Measurements from ENCODE around the gene CAPZB. TPM values are rescaled to one million over a fixed set of nuclear protein-coding genes. Genes with fewer than 3 reads are reported as not detected.

The CAPZB gene
- polyA plus RNA-seq, 1 donor from 2014 or later: 159 TPM

DNA sequence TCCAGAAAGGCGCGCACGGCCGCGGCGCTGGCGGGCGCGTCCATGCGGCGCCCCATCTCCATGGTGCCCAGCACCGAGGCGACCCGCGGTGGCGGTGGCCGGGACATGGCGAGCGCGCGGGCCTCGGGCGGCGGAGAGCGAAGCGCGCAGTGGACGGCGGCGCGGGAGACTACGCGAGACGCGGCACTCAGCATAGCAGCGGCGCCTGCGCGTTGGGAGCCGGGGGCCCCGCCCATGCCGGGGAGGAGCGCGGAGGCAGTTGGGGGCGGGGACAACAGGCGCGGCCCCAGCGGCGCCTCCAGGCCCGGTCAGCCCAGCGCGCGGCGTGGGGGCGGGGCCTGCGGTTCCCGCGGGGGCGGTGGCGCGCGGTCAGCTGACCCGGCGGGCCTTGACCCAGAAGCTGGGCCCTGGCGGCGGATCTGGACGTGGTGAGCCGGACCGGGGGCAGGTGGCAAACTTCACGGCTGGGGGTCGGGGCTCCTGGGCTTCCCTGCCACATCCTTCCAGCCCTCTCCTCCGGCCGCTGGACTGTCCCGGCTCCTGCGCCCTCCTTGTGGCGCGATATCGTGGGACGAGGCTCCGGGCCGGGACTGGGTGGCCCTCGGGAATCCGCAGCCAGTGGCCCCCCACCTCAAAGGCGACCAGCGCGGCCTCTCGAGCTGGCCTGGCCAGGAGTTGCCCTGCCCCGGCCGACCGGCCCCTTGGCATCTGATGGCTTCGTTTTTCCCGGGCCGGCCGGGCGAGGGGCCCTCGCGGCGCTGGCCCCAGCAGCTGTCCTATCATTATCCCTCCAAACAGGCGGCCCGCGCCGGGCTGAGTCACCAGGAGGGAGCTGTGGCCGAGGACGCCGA, 173.2 kb downstream of the CAPZB start, which contains the start of the genes AKR7A2 and SLC66A1:
Gene AKR7A2, minus strand, starts transcription at position 214 of the 851 bp plus-strand sequence. Its CDS starts 20 bp downstream, at position 194.
Gene SLC66A1, plus strand, starts transcription at position 396 of the 851 bp plus-strand sequence. CDS start 5,352 bp downstream, outside the sequence.
- peak within 1 kb of the TSS; percentile 90 for H3K9ac ChIP-seq (ENCODE audit: low read length)
- H3K4me2 ChIP-seq (ENCODE audit: low read length): peak within 1 kb of the TSS; percentile 88
- H3K27ac ChIP-seq (ENCODE audit: low read length): peak within 1 kb of the TSS; percentile 47
- H3K36me3 ChIP-seq (ENCODE audit: insufficient read depth, low read length): no peaks in the 10 kb centered on the region
- H3K9me3 ChIP-seq (ENCODE audit: low read length): no peaks in the 10 kb centered on the region
- no peaks in the 10 kb centered on the region for H3F3A ChIP-seq (ENCODE audit: insufficient read depth, low read length, poor library complexity, severe bottlenecking)
- TF ChIP-seq, protein P1, sequence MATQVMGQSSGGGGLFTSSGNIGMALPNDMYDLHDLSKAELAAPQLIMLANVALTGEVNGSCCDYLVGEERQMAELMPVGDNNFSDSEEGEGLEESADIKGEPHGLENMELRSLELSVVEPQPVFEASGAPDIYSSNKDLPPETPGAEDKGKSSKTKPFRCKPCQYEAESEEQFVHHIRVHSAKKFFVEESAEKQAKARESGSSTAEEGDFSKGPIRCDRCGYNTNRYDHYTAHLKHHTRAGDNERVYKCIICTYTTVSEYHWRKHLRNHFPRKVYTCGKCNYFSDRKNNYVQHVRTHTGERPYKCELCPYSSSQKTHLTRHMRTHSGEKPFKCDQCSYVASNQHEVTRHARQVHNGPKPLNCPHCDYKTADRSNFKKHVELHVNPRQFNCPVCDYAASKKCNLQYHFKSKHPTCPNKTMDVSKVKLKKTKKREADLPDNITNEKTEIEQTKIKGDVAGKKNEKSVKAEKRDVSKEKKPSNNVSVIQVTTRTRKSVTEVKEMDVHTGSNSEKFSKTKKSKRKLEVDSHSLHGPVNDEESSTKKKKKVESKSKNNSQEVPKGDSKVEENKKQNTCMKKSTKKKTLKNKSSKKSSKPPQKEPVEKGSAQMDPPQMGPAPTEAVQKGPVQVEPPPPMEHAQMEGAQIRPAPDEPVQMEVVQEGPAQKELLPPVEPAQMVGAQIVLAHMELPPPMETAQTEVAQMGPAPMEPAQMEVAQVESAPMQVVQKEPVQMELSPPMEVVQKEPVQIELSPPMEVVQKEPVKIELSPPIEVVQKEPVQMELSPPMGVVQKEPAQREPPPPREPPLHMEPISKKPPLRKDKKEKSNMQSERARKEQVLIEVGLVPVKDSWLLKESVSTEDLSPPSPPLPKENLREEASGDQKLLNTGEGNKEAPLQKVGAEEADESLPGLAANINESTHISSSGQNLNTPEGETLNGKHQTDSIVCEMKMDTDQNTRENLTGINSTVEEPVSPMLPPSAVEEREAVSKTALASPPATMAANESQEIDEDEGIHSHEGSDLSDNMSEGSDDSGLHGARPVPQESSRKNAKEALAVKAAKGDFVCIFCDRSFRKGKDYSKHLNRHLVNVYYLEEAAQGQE (IDR thresholded peaks at IDR 0.05; ENCODE audit: borderline replicate concordance): peak; percentile 37
- TF ChIP-seq POLR2AphosphoS5 (IDR thresholded peaks at IDR 0.05) (peak; percentile 80), MXI1 (conservative IDR thresholded peaks at IDR 0.05; ENCODE audit: poor library complexity, severe bottlenecking) (peak; percentile 81), TAF1 (IDR thresholded peaks at IDR 0.05; ENCODE audit: low read depth) (no peak), EZH2 (IDR thresholded peaks at IDR 0.05; ENCODE audit: borderline replicate concordance, insufficient read depth, low read length, poor library complexity, severe bottlenecking) (no peak), SMC3 (conservative IDR thresholded peaks at IDR 0.05; ENCODE audit: poor library complexity) (peak; percentile 34)
- peak within 1 kb of the TSS; percentile 40 for H2AFZ ChIP-seq (ENCODE audit: low read depth, low read length)
- peak within 1 kb of the TSS; percentile 98 for H3K4me3 ChIP-seq (ENCODE audit: low read length)
- peaks cover 12% of the 10 kb centered on the region for H3K79me2 ChIP-seq (replicated peaks; ENCODE audit: insufficient read depth, low read length)
- no peaks in the 10 kb centered on the region for H3K9me2 ChIP-seq (ENCODE audit: insufficient read depth, low read length)
- H3K27me3 ChIP-seq (ENCODE audit: insufficient read depth, low read depth, low read length): no peaks in the 10 kb centered on the region
- no peaks in the 10 kb centered on the region for H4K20me1 ChIP-seq (ENCODE audit: insufficient read depth)

DNA sequence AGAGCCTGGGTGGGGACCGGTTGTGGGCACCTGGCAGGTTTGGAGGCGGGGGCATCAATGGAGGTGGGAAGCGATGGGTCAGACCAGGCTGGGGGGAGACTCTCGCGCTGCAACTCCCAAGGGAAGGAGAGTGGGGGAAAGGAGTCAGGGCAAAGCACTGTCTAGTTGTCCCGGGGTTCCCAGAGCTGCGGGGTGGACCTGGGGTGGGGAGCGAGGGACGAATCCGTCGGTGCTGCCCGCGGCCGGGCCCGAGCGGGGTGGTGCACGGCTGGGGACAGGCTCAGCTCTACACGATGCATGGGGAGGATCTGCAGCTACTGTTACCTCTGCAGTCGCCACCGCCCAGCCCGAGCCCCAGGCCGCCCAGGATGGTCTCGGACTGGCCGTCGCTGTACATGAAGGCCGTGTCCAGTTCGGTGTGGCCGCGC, 173.8 kb downstream of the CAPZB start:
- peaks cover 12% of the 10 kb centered on the region for H3K79me2 ChIP-seq (replicated peaks; ENCODE audit: insufficient read depth, low read length)
- no peak for TF ChIP-seq POLR2AphosphoS5 (IDR thresholded peaks at IDR 0.05)
- TF ChIP-seq EZH2 (IDR thresholded peaks at IDR 0.05; ENCODE audit: borderline replicate concordance, insufficient read depth, low read length, poor library complexity, severe bottlenecking): no peak
- TF ChIP-seq, protein P1 (IDR thresholded peaks at IDR 0.05; ENCODE audit: borderline replicate concordance): no peak
- TF ChIP-seq TAF1 (IDR thresholded peaks at IDR 0.05; ENCODE audit: low read depth): no peak
- no peak for TF ChIP-seq RAD21 (conservative IDR thresholded peaks at IDR 0.05)
- TF ChIP-seq, protein P2, sequence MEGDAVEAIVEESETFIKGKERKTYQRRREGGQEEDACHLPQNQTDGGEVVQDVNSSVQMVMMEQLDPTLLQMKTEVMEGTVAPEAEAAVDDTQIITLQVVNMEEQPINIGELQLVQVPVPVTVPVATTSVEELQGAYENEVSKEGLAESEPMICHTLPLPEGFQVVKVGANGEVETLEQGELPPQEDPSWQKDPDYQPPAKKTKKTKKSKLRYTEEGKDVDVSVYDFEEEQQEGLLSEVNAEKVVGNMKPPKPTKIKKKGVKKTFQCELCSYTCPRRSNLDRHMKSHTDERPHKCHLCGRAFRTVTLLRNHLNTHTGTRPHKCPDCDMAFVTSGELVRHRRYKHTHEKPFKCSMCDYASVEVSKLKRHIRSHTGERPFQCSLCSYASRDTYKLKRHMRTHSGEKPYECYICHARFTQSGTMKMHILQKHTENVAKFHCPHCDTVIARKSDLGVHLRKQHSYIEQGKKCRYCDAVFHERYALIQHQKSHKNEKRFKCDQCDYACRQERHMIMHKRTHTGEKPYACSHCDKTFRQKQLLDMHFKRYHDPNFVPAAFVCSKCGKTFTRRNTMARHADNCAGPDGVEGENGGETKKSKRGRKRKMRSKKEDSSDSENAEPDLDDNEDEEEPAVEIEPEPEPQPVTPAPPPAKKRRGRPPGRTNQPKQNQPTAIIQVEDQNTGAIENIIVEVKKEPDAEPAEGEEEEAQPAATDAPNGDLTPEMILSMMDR (IDR thresholded peaks at IDR 0.05; ENCODE audit: poor library complexity, severe bottlenecking): no peak
- TF ChIP-seq MXI1 (conservative IDR thresholded peaks at IDR 0.05; ENCODE audit: poor library complexity, severe bottlenecking): no peak
- no peak for TF ChIP-seq SMC3 (conservative IDR thresholded peaks at IDR 0.05; ENCODE audit: poor library complexity)
- no peak for TF ChIP-seq EP300 (conservative IDR thresholded peaks at IDR 0.05; ENCODE audit: poor library complexity, severe bottlenecking)
- H3K36me3 ChIP-seq (ENCODE audit: insufficient read depth, low read length): no peaks in the 10 kb centered on the region
- H4K20me1 ChIP-seq (ENCODE audit: insufficient read depth): no peaks in the 10 kb centered on the region
- peak overlapping the region; percentile 75 for H3K4me2 ChIP-seq (ENCODE audit: low read length)
- H3F3A ChIP-seq (ENCODE audit: insufficient read depth, low read length, poor library complexity, severe bottlenecking): no peaks in the 10 kb centered on the region
- peak overlapping the region; percentile 37 for H2AFZ ChIP-seq (ENCODE audit: low read depth, low read length)
- no peaks in the 10 kb centered on the region for H3K9me3 ChIP-seq (ENCODE audit: low read length)
- peak overlapping the region; percentile 90 for H3K9ac ChIP-seq (ENCODE audit: low read length)
- H3K27ac ChIP-seq (ENCODE audit: low read length): peak overlapping the region; percentile 47
- H3K27me3 ChIP-seq (ENCODE audit: insufficient read depth, low read depth, low read length): no peaks in the 10 kb centered on the region
- H3K4me3 ChIP-seq (ENCODE audit: low read length): peak overlapping the region; percentile 98
- no peaks in the 10 kb centered on the region for H3K9me2 ChIP-seq (ENCODE audit: insufficient read depth, low read length)
